ENCODE measurements around the gene BDKRB1.

The BDKRB1 gene

GRCh38 chr14:96255501-96256366 lies at the start of gene BDKRB1:
TSS of gene BDKRB1 (plus strand) at chr14:96256210. CDS start at chr14:96263683, 7,473 bp downstream.
- no peak for DNase-seq (ENCODE audit: low spot score)

- DNase-seq (ENCODE audit: low spot score), result no peak
Observed at GRCh38 chr14:96206461-96206860, 49.5 kb upstream of the BDKRB1 start.

GRCh38 chr14:96207686-96208085 lies 48.3 kb upstream of the BDKRB1 start:
- no peak for DNase-seq (ENCODE audit: low spot score)

- DNase-seq (ENCODE audit: low spot score), result no peak
Observed at GRCh38 chr14:96208739-96209138, 47.3 kb upstream of the BDKRB1 start.

GRCh38 chr14:96212140-96212539 lies 43.9 kb upstream of the BDKRB1 start:
- no peak for DNase-seq (ENCODE audit: low spot score)

GRCh38 chr14:96212896-96213295 lies 43.1 kb upstream of the BDKRB1 start:
- no peak for DNase-seq (ENCODE audit: low spot score)

- DNase-seq (ENCODE audit: low spot score), result no peak
Observed at GRCh38 chr14:96213871-96214465, 42.0 kb upstream of the BDKRB1 start.

- DNase-seq (ENCODE audit: low spot score), result no peak
Observed at GRCh38 chr14:96214793-96215192, 41.2 kb upstream of the BDKRB1 start.

- no peak for DNase-seq (ENCODE audit: low spot score)
Observed at GRCh38 chr14:96215452-96216244, 40.4 kb upstream of the BDKRB1 start.

- DNase-seq (ENCODE audit: low spot score), result no peak
Observed at GRCh38 chr14:96216627-96217026, 39.4 kb upstream of the BDKRB1 start.

- no peak for DNase-seq (ENCODE audit: low spot score)
Observed at GRCh38 chr14:96217376-96217913, 38.6 kb upstream of the BDKRB1 start.

GRCh38 chr14:96221109-96221650 lies 34.8 kb upstream of the BDKRB1 start:
- DNase-seq (ENCODE audit: low spot score), result no peak

GRCh38 chr14:96221841-96222240 lies 34.2 kb upstream of the BDKRB1 start:
- no peak for DNase-seq (ENCODE audit: low spot score)

GRCh38 chr14:96224480-96225096 lies 31.4 kb upstream of the BDKRB1 start:
- no peak for DNase-seq (ENCODE audit: low spot score)

GRCh38 chr14:96225213-96225612 lies 30.8 kb upstream of the BDKRB1 start:
- no peak for DNase-seq (ENCODE audit: low spot score)

GRCh38 chr14:96225745-96226151 lies 30.3 kb upstream of the BDKRB1 start:
- DNase-seq (ENCODE audit: low spot score), result no peak

- no peak for DNase-seq (ENCODE audit: low spot score)
Observed at GRCh38 chr14:96227428-96227827, 28.6 kb upstream of the BDKRB1 start.

GRCh38 chr14:96229315-96229714 lies 26.7 kb upstream of the BDKRB1 start:
- no peak for DNase-seq (ENCODE audit: low spot score)

GRCh38 chr14:96231056-96231455 lies 25.0 kb upstream of the BDKRB1 start:
- no peak for DNase-seq (ENCODE audit: low spot score)

- no peak for DNase-seq (ENCODE audit: low spot score)
Observed at GRCh38 chr14:96231526-96232130, 24.4 kb upstream of the BDKRB1 start.

- no peak for DNase-seq (ENCODE audit: low spot score)
Observed at GRCh38 chr14:96232506-96232905, 23.5 kb upstream of the BDKRB1 start.
